Smooth muscle cell (in vitro differentiated cells): Measurements from ENCODE around the gene LIME1. TPM values are rescaled to one million over a fixed set of nuclear protein-coding genes. Genes with fewer than 3 reads are reported as not detected.

Experiments
- DNase-seq: peaks from one replicate; lab custom pipeline; 2025; ENCODE audit not compliant: unreplicated experiment; lab: John Stamatoyannopoulos, UW
- H2AFZ ChIP-seq: fragments of 200-600 bp; sonication (generic); 2 replicates; pipeline ENCODE4 v1.6.0; 2016; ENCODE audit warnings: antibody characterized with exemption, low read depth, mild to moderate bottlenecking
- H3F3A ChIP-seq: fragments of 200-600 bp; sonication (generic); 2 replicates; pipeline ENCODE4 v1.6.0; 2017; ENCODE audit warnings: antibody characterized with exemption, low read depth
- H3K27ac ChIP-seq: fragments of 200-600 bp; sonication (generic); 2 replicates; pipeline ENCODE4 v1.5.1; 2016; ENCODE audit warnings: low read depth, mild to moderate bottlenecking
- H3K27me3 ChIP-seq: fragments of 200-600 bp; sonication (generic); 2 replicates; pipeline ENCODE4 v1.6.1; 2016; ENCODE audit warnings: low read depth, mild to moderate bottlenecking
- H3K36me3 ChIP-seq: fragments of 200-600 bp; sonication (generic); 2 replicates; pipeline ENCODE4 v1.5.1; 2016; ENCODE audit warnings: low read depth
- H3K4me1 ChIP-seq: fragments of 200-600 bp; sonication (generic); 2 replicates; pipeline ENCODE4 v1.5.1; 2016; ENCODE audit warnings: low read depth
- H3K4me2 ChIP-seq: fragments of 200-600 bp; sonication (generic); 2 replicates; pipeline ENCODE4 v1.6.0; 2016; ENCODE audit warnings: mild to moderate bottlenecking
- H3K4me3 ChIP-seq: fragments of 200-600 bp; sonication (generic); 2 replicates; pipeline ENCODE4 v1.5.1; 2016; ENCODE audit warnings: mild to moderate bottlenecking
- H3K79me2 ChIP-seq: fragments of 200-600 bp; sonication (generic); 2 replicates; pipeline ENCODE4 v1.6.0; 2016; ENCODE audit warnings: low read depth, mild to moderate bottlenecking
- H3K9ac ChIP-seq: fragments of 200-600 bp; sonication (generic); 2 replicates; pipeline ENCODE4 v1.6.0; 2016; ENCODE audit warnings: low read depth
- H3K9me3 ChIP-seq: fragments of 200-600 bp; sonication (generic); replicated peaks from 2 replicates; pipeline ENCODE4 v1.5.1; 2016; ENCODE audit warnings: low read depth
- H4K20me1 ChIP-seq: fragments of 200-600 bp; sonication (generic); 2 replicates; pipeline ENCODE4 v1.6.0; 2016; ENCODE audit warnings: low read depth
- CTCF ChIP-seq: fragments of 200-600 bp; sonication (generic); IDR thresholded peaks from 2 replicates; pipeline ENCODE4 v1.5.1; 2017; ENCODE audit warnings: borderline replicate concordance, mild to moderate bottlenecking, antibody characterized with exemption; ENCODE audit not compliant: insufficient read depth, poor library complexity, severe bottlenecking
- whole genome bisulfite sequencing: methylation state at CpG from one replicate; pipeline ENCODE4 v1.1.7; 2016; ENCODE audit warnings: low lambda C conversion rate; 5-methylcytosine and 5-hydroxymethylcytosine counted together
- polyA plus RNA-seq: library from polyadenylated mRNA; unstranded; fragments of >200 nt; fragmentation: Nextera tagmentation; extraction: Ambion mirVana; gene quantifications from 2 replicates; pipeline ENCODE4 v1.2.1, GENCODE V29; 2016
- total RNA-seq: library from RNA; depleted of rRNA; stranded (reverse); fragments of >200 nt; gene quantifications from 2 replicates; pipeline ENCODE4 v1.2.3, GENCODE V29; 2014

The LIME1 gene
- total and polyA plus RNA-seq, 2 experiments from 2014 or later: 6.9 to 7.2 TPM

- Histone ChIP-seq H3K27me3 (no peaks in the 10 kb centered on the region), H3K36me3 (no peaks in the 10 kb centered on the region), H3K4me1 (no peaks in the 10 kb centered on the region), H3K4me2 (no peak overlapping the region), H3F3A (no peaks in the 10 kb centered on the region), H3K4me3 (no peak overlapping the region), H3K9ac (no peak overlapping the region), H3K27ac (no peak overlapping the region), H2AFZ (no peak overlapping the region), H4K20me1 (no peaks in the 10 kb centered on the region), H3K79me2 (no peaks in the 10 kb centered on the region), H3K9me3 (no peaks in the 10 kb centered on the region)
- no peak for TF ChIP-seq CTCF
- no peak for DNase-seq
- WGBS: 90% methylated on average over 18 of the region's 18 CpGs
These were observed 19.6 kb downstream of the LIME1 start for GRCh38 chr20:63755933-63756647.

GRCh38 chr20:63756648-63756991 is 20.2 kb downstream of the LIME1 start:
- Histone ChIP-seq H3K9ac (no peak overlapping the region), H3K4me2 (no peak overlapping the region), H3K27me3 (no peaks in the 10 kb centered on the region), H2AFZ (no peak overlapping the region), H3K79me2 (no peaks in the 10 kb centered on the region), H3K9me3 (no peaks in the 10 kb centered on the region), H3K4me1 (no peaks in the 10 kb centered on the region), H3K36me3 (no peaks in the 10 kb centered on the region), H3K27ac (no peak overlapping the region), H4K20me1 (no peaks in the 10 kb centered on the region), H3K4me3 (no peak overlapping the region), H3F3A (no peaks in the 10 kb centered on the region)
- TF ChIP-seq CTCF: no peak
- WGBS: 84% methylated on average over 8 of the region's 8 CpGs
- DNase-seq: no peak

- Histone ChIP-seq H3K9me3 (no peaks in the 10 kb centered on the region), H2AFZ (no peak overlapping the region), H3F3A (no peaks in the 10 kb centered on the region), H3K4me3 (no peak overlapping the region), H3K79me2 (no peaks in the 10 kb centered on the region), H3K27ac (no peak overlapping the region), H3K27me3 (no peaks in the 10 kb centered on the region), H3K4me2 (no peak overlapping the region), H4K20me1 (no peaks in the 10 kb centered on the region), H3K36me3 (no peaks in the 10 kb centered on the region), H3K9ac (no peak overlapping the region), H3K4me1 (no peaks in the 10 kb centered on the region)
- WGBS: 96% methylated on average over 7 of the region's 7 CpGs
- no peak for DNase-seq
- TF ChIP-seq CTCF: no peak
These were observed 21.7 kb downstream of the LIME1 start for GRCh38 chr20:63758152-63758551.

- WGBS: 86% methylated on average over 7 of the region's 7 CpGs
- TF ChIP-seq CTCF: no peak
- no peak overlapping the region for H3K4me2 ChIP-seq
- no peak overlapping the region for H3K4me3 ChIP-seq
- no peaks in the 10 kb centered on the region for H4K20me1 ChIP-seq
- no peak overlapping the region for H2AFZ ChIP-seq
- DNase-seq: no peak
- no peaks in the 10 kb centered on the region for H3K4me1 ChIP-seq
- H3K27me3 ChIP-seq: no peaks in the 10 kb centered on the region
- no peaks in the 10 kb centered on the region for H3K9me3 ChIP-seq
- no peaks in the 10 kb centered on the region for H3K79me2 ChIP-seq
- H3F3A ChIP-seq: no peaks in the 10 kb centered on the region
- no peak overlapping the region for H3K9ac ChIP-seq
- no peak overlapping the region for H3K27ac ChIP-seq
- no peaks in the 10 kb centered on the region for H3K36me3 ChIP-seq
These were observed 23.0 kb downstream of the LIME1 start for GRCh38 chr20:63759377-63759901.
